Measurements from ENCODE around the gene PFKL. TPM values are rescaled to one million over a fixed set of nuclear protein-coding genes. Genes with fewer than 3 reads are reported as not detected.

The PFKL gene
- total RNA-seq, 1 experiment from 2014 or later, result 140 TPM

DNA sequence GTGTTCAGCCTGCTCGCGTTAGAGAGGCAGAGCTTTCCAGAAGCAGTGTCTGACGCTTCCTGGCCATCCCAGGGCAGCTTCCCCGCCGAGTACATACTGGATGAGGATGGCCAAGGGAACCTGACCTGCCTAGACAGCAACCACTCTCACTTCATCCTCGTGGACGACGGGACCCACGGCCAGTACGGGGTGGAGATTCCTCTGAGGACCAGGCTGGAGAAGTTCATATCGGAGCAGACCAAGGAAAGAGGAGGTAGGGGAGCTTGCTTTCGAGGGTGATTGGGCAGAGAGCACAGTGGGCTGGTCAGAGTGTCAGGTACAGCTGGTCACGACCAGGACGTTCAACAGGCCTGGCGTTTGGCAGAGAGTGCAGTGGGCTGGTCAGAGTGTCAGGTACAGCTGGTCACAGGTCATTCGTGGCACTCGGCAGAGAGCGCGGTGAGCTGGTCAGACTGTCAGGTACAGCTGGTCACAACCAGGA lies 75.9 kb downstream of the PFKL start:
- H3K4me1 ChIP-seq, result 0 out of 2 replicates have a peak, but pooled peaks cover under 1% of the 10 kb centered on the region
- TF ChIP-seq, protein P1, sequence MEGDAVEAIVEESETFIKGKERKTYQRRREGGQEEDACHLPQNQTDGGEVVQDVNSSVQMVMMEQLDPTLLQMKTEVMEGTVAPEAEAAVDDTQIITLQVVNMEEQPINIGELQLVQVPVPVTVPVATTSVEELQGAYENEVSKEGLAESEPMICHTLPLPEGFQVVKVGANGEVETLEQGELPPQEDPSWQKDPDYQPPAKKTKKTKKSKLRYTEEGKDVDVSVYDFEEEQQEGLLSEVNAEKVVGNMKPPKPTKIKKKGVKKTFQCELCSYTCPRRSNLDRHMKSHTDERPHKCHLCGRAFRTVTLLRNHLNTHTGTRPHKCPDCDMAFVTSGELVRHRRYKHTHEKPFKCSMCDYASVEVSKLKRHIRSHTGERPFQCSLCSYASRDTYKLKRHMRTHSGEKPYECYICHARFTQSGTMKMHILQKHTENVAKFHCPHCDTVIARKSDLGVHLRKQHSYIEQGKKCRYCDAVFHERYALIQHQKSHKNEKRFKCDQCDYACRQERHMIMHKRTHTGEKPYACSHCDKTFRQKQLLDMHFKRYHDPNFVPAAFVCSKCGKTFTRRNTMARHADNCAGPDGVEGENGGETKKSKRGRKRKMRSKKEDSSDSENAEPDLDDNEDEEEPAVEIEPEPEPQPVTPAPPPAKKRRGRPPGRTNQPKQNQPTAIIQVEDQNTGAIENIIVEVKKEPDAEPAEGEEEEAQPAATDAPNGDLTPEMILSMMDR (IDR thresholded peaks at IDR 0.05; ENCODE audit: insufficient read depth in 1 of 2, low read depth in 1 of 2, low read length in 1 of 2, severe bottlenecking in 1 of 2, unreplicated experiment in 1 of 2), result no peak
- peaks cover 4% of the 10 kb centered on the region for H3K9me3 ChIP-seq
- no peaks in the 10 kb centered on the region for H3K27me3 ChIP-seq (replicated peaks; ENCODE audit: control insufficient read depth, insufficient read depth, low read length)
- no peak overlapping the region for H3K4me3 ChIP-seq (ENCODE audit: low read depth, low read length)
- no peaks in the 10 kb centered on the region for H3K36me3 ChIP-seq (ENCODE audit: control insufficient read depth, insufficient read depth, low read length)
- Mint-ChIP-seq H3K9me3 (ENCODE audit: unreplicated experiment) (peaks cover 1% of the 10 kb centered on the region), H3K4me1 (ENCODE audit: low read depth, unreplicated experiment) (no peaks in the 10 kb centered on the region), H3K27me3 (ENCODE audit: insufficient read depth, unreplicated experiment) (no peaks in the 10 kb centered on the region), H3K36me3 (ENCODE audit: insufficient read depth, unreplicated experiment) (no peaks in the 10 kb centered on the region), H3K4me3 (ENCODE audit: unreplicated experiment) (no peak overlapping the region), H3K27ac (ENCODE audit: unreplicated experiment) (no peak overlapping the region)
- CTCF ChIA-PET, result no interaction called here
- intact Hi-C loops (cut with micrococcal nuclease; ENCODE audit: unreplicated experiment), result no loop called here
- no peak for DNase-seq
- BruUV-seq (replicated peaks), result no TSS peak
- POLR2A ChIA-PET, result no interaction called here

DNA sequence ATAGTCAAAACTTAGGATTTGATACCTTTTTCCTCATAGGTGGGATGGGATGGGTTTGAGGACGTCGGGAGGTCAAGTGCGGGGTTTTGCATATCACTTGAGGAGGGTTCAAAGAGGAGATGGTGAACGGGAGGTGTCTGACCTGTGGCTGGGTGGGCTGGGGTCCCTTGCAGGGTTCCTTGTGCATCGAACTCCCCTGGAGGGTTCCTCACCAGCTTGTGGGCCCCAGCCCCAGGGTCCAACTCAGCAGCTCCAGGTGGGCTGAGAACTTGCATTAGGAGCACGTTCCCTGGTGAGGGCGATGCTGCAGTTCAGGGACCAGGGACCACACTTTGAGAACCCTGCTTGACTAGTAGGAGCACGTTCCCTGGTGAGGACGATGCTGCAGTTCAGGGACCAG lies 76.8 kb downstream of the PFKL start:
- POLR2A ChIA-PET, result no interaction called here
- Histone ChIP-seq H3K36me3 (ENCODE audit: control insufficient read depth, insufficient read depth, low read length) (no peaks in the 10 kb centered on the region), H3K27me3 (replicated peaks; ENCODE audit: control insufficient read depth, insufficient read depth, low read length) (no peaks in the 10 kb centered on the region), H3K9me3 (peaks cover 4% of the 10 kb centered on the region), H3K4me3 (ENCODE audit: low read depth, low read length) (no peak overlapping the region), H3K4me1 (no peaks in the 10 kb centered on the region)
- no peak overlapping the region for H3K4me3 Mint-ChIP-seq (ENCODE audit: unreplicated experiment)
- no peak overlapping the region for H3K27ac Mint-ChIP-seq (ENCODE audit: unreplicated experiment)
- no peaks in the 10 kb centered on the region for H3K36me3 Mint-ChIP-seq (ENCODE audit: insufficient read depth, unreplicated experiment)
- CTCF ChIA-PET, result interaction anchor here (1.4 kb wide), 1 partner anchor 8 kb away, joined by 3 read pairs; no protein-coding TSS in a partner anchor
- intact Hi-C loops (cut with micrococcal nuclease; ENCODE audit: unreplicated experiment), result no loop called here
- DNase-seq, result no peak
- peaks cover 9% of the 10 kb centered on the region for H3K9me3 Mint-ChIP-seq (ENCODE audit: unreplicated experiment)
- H3K27me3 Mint-ChIP-seq (ENCODE audit: insufficient read depth, unreplicated experiment), result no peaks in the 10 kb centered on the region
- TF ChIP-seq, protein P1 (IDR thresholded peaks at IDR 0.05; ENCODE audit: insufficient read depth in 1 of 2, low read depth in 1 of 2, low read length in 1 of 2, severe bottlenecking in 1 of 2, unreplicated experiment in 1 of 2), result no peak
- no peaks in the 10 kb centered on the region for H3K4me1 Mint-ChIP-seq (ENCODE audit: low read depth, unreplicated experiment)
- no TSS peak for BruUV-seq (replicated peaks)

Other genes with a start within 250 kb of the PFKL start
- gene PWP2, start 192.7 kb upstream of the PFKL start, total RNA-seq (2022), result 30.6 and 31.8 TPM in 2 replicates
- 59.7 and 67.8 TPM in 2 replicates for gene GATD3, start 166.4 kb upstream of the PFKL start, total RNA-seq (2022)
- 12.6 and 13.5 TPM in 2 replicates for gene ICOSLG, start 59.1 kb upstream of the PFKL start, total RNA-seq (2022)
- gene DNMT3L, start 38.2 kb upstream of the PFKL start, total RNA-seq (2022), result 0.67 and 0.95 TPM in 2 replicates
- gene AIRE, start 14.2 kb upstream of the PFKL start, total RNA-seq (2022), result not detected in 2 replicates
- 16.5 and 20.1 TPM in 2 replicates for gene CFAP410, start 39.3 kb downstream of the PFKL start, total RNA-seq (2022)
- gene TRPM2, start 53.6 kb downstream of the PFKL start, total RNA-seq (2022), result 0.07 and 0.20 TPM in 2 replicates
- gene LRRC3, start 155.5 kb downstream of the PFKL start, total RNA-seq (2022), result 4.5 and 4.7 TPM in 2 replicates
- not detected in 2 replicates for gene KRTAP10-1, start 240.1 kb downstream of the PFKL start, total RNA-seq (2022)

All from Caco-2 (cell line).